Measurements from ENCODE around the gene DPH5.

Gene DPH5

GRCh38 chr1:100998426-100998825, 27.2 kb downstream of the DPH5 start:
- Histone ChIP-seq H3K4me1 (ENCODE audit: insufficient read depth, poor library complexity, severe bottlenecking) (peaks cover 11% of the 10 kb centered on the region), H3K4me3 (ENCODE audit: severe bottlenecking) (no peak overlapping the region), H3K9me3 (ENCODE audit: severe bottlenecking) (no peaks in the 10 kb centered on the region), H3K36me3 (ENCODE audit: low read depth) (peaks cover 65% of the 10 kb centered on the region), H3K27ac (ENCODE audit: poor library complexity, severe bottlenecking) (no peak overlapping the region), H3K27me3 (ENCODE audit: insufficient read depth, poor library complexity, severe bottlenecking) (no peaks in the 10 kb centered on the region)
- no peak for DNase-seq (ENCODE audit: low spot score)
- no peak for TF ChIP-seq CTCF (IDR thresholded peaks at IDR 0.05; ENCODE audit: poor library complexity, severe bottlenecking)
- no peak for ATAC-seq (ENCODE audit: low read depth)

GRCh38 chr1:100995198-100995988, 30.2 kb downstream of the DPH5 start:
- Histone ChIP-seq H3K36me3 (ENCODE audit: low read depth) (peaks cover 73% of the 10 kb centered on the region), H3K27ac (ENCODE audit: poor library complexity, severe bottlenecking) (no peak overlapping the region)
- TF ChIP-seq CTCF (IDR thresholded peaks at IDR 0.05; ENCODE audit: poor library complexity, severe bottlenecking) = no peak

GRCh38 chr1:100989306-100990077, 36.1 kb downstream of the DPH5 start:
- no peak for DNase-seq (ENCODE audit: low spot score)
- peaks cover 56% of the 10 kb centered on the region for H3K36me3 ChIP-seq (ENCODE audit: low read depth)
- H3K9me3 ChIP-seq (ENCODE audit: severe bottlenecking) = no peaks in the 10 kb centered on the region
- no peak for TF ChIP-seq CTCF (IDR thresholded peaks at IDR 0.05; ENCODE audit: poor library complexity, severe bottlenecking)
- no peak overlapping the region for H3K27ac ChIP-seq (ENCODE audit: poor library complexity, severe bottlenecking)
- H3K4me1 ChIP-seq (ENCODE audit: insufficient read depth, poor library complexity, severe bottlenecking) = no peaks in the 10 kb centered on the region
- no peaks in the 10 kb centered on the region for H3K27me3 ChIP-seq (ENCODE audit: insufficient read depth, poor library complexity, severe bottlenecking)
- no peak for ATAC-seq (ENCODE audit: low read depth)
- no peak overlapping the region for H3K4me3 ChIP-seq (ENCODE audit: severe bottlenecking)

More at GRCh38 chr1:100995198-100995988, 30.2 kb downstream of the DPH5 start:
- Histone ChIP-seq H3K9me3 (ENCODE audit: severe bottlenecking) (no peaks in the 10 kb centered on the region), H3K4me3 (ENCODE audit: severe bottlenecking) (no peak overlapping the region), H3K27me3 (ENCODE audit: insufficient read depth, poor library complexity, severe bottlenecking) (no peaks in the 10 kb centered on the region), H3K4me1 (ENCODE audit: insufficient read depth, poor library complexity, severe bottlenecking) (no peaks in the 10 kb centered on the region)
- no peak for DNase-seq (ENCODE audit: low spot score)
- ATAC-seq (ENCODE audit: low read depth) = no peak

GRCh38 chr1:100988121-100988520, 37.5 kb downstream of the DPH5 start:
- H3K27me3 ChIP-seq (ENCODE audit: insufficient read depth, poor library complexity, severe bottlenecking) = no peaks in the 10 kb centered on the region
- H3K9me3 ChIP-seq (ENCODE audit: severe bottlenecking) = no peaks in the 10 kb centered on the region
- peaks cover 50% of the 10 kb centered on the region for H3K36me3 ChIP-seq (ENCODE audit: low read depth)
- DNase-seq (ENCODE audit: low spot score) = no peak
- no peak overlapping the region for H3K27ac ChIP-seq (ENCODE audit: poor library complexity, severe bottlenecking)
- ATAC-seq (ENCODE audit: low read depth) = no peak
- no peak overlapping the region for H3K4me3 ChIP-seq (ENCODE audit: severe bottlenecking)
- no peaks in the 10 kb centered on the region for H3K4me1 ChIP-seq (ENCODE audit: insufficient read depth, poor library complexity, severe bottlenecking)
- TF ChIP-seq CTCF (IDR thresholded peaks at IDR 0.05; ENCODE audit: poor library complexity, severe bottlenecking) = no peak

Measured in RWPE2 (cell line).